Suprapubic skin (tissue), 4 donors: ENCODE results near the gene GRIN2A. TPM values are rescaled to one million over a fixed set of nuclear protein-coding genes. Genes with fewer than 3 reads are reported as not detected.

Source experiments
- DNase-seq, 2 donors: peaks; one replicate each; pipeline ENCODE4 v3.0.0-alpha.2; 2019; ENCODE audit warnings: low spot score in 2 of 2
- H3K27ac ChIP-seq: fragments of 200-600 bp; sonication (generic); one replicate; pipeline ENCODE4 v1.5.1; 2019
- H3K27me3 ChIP-seq: fragments of 200-600 bp; sonication (generic); one replicate; pipeline ENCODE4 v1.5.1; 2019
- H3K36me3 ChIP-seq: fragments of 200-600 bp; sonication (generic); one replicate; pipeline ENCODE4 v1.5.1; 2019
- H3K4me1 ChIP-seq: fragments of 200-600 bp; sonication (generic); one replicate; pipeline ENCODE4 v1.5.1; 2019
- H3K4me3 ChIP-seq: fragments of 200-600 bp; sonication (generic); one replicate; pipeline ENCODE4 v1.5.1; 2019; ENCODE audit warnings: mild to moderate bottlenecking
- H3K9me3 ChIP-seq: fragments of 200-600 bp; sonication (generic); one replicate; pipeline ENCODE4 v1.5.1; 2019
- CTCF ChIP-seq, 2 donors: fragments of 200-600 bp in 1 of 2; fragments of 450-650 bp in 1 of 2; sonication (generic) in 1 of 2; IDR thresholded peaks; one replicate each; pipeline ENCODE4 v1.5.1; 2016 to 2019; ENCODE audit warnings: antibody characterized with exemption in 2 of 2, mild to moderate bottlenecking in 1 of 2, moderate library complexity in 1 of 2
- EP300 ChIP-seq: sonication (generic); formaldehyde crosslinking; IDR thresholded peaks from one replicate; pipeline ENCODE4 v1.6.1; 2017; ENCODE audit warnings: antibody characterized with exemption
- POLR2A ChIP-seq, 2 donors: fragments of 450-650 bp; IDR thresholded peaks; one replicate each; pipeline ENCODE4 v1.6.1; 2017; ENCODE audit warnings: antibody characterized with exemption in 2 of 2, mild to moderate bottlenecking in 2 of 2, moderate library complexity in 2 of 2
- POLR2AphosphoS5 ChIP-seq, 3 donors: sonication (generic); formaldehyde crosslinking; IDR thresholded peaks; one replicate each; pipeline ENCODE4 v1.6.1; 2017; ENCODE audit warnings: antibody characterized with exemption in 3 of 3
- WGBS: methylation state at CpG from one replicate; pipeline ENCODE4 v1.1.5; 2018; 5-methylcytosine and 5-hydroxymethylcytosine counted together
- total RNA-seq, 4 donors: library from RNA; depleted of rRNA; stranded (reverse); fragments of >200 nt; gene quantifications; one replicate each; pipeline ENCODE4 v1.1.0, GENCODE V29; 2016

GRIN2A gene
- total RNA-seq, 4 donors from 2014 or later = 0.08 to 5.4 (median 1.3) TPM

GRCh38 chr16:10107081-10107480 lies 75.1 kb downstream of the GRIN2A start:
- no peak for DNase-seq
- H3K27me3 ChIP-seq = no peaks in the 10 kb centered on the region
- H3K9me3 ChIP-seq = no peaks in the 10 kb centered on the region
- H3K36me3 ChIP-seq = no peaks in the 10 kb centered on the region
- H3K27ac ChIP-seq = no peak overlapping the region
- no peak for TF ChIP-seq EP300
- no peak for TF ChIP-seq CTCF (IDR thresholded peaks at IDR 0.05)
- TF ChIP-seq POLR2A (IDR thresholded peaks at IDR 0.05) = no peak
- TF ChIP-seq POLR2AphosphoS5 (IDR thresholded peaks at IDR 0.05) = no peak
- no peaks in the 10 kb centered on the region for H3K4me1 ChIP-seq
- H3K4me3 ChIP-seq = no peak overlapping the region
- WGBS = 100% methylated on average over 1 of the region's 1 CpG

GRCh38 chr16:10103700-10104099 lies 78.5 kb downstream of the GRIN2A start:
- H3K9me3 ChIP-seq = no peaks in the 10 kb centered on the region
- no peak for DNase-seq
- H3K4me3 ChIP-seq = no peak overlapping the region
- no peak overlapping the region for H3K27ac ChIP-seq
- 96% methylated on average over 1 of the region's 1 CpG for WGBS
- H3K4me1 ChIP-seq = no peaks in the 10 kb centered on the region
- TF ChIP-seq EP300 (no peak), POLR2AphosphoS5 (IDR thresholded peaks at IDR 0.05) (no peak), POLR2A (IDR thresholded peaks at IDR 0.05) (no peak)
- H3K36me3 ChIP-seq = no peaks in the 10 kb centered on the region
- H3K27me3 ChIP-seq = no peaks in the 10 kb centered on the region

DNA sequence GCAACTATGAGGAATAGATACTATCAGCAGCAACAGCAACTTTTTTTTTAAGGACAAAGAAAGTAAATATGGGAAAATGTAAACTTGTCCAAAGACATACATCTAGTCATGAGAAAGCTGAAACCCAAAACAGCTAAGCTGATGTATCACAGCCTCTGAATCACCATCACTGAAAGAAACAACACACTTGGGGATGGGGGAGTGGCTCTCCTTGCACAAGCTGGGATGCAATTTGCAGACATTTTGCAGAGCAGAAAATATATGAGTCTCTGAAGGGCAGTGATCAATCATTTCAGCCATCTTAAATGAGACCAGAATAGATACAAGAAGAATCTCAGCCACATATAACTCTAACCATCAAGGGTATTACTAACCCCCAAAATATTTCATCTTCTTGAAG lies 79.1 kb downstream of the GRIN2A start:
- Histone ChIP-seq H3K36me3 (no peaks in the 10 kb centered on the region), H3K4me1 (no peaks in the 10 kb centered on the region), H3K27ac (no peak overlapping the region), H3K27me3 (no peaks in the 10 kb centered on the region), H3K4me3 (no peak overlapping the region), H3K9me3 (no peaks in the 10 kb centered on the region)
- TF ChIP-seq POLR2A (IDR thresholded peaks at IDR 0.05) (no peak), CTCF (IDR thresholded peaks at IDR 0.05) (no peak), POLR2AphosphoS5 (IDR thresholded peaks at IDR 0.05) (no peak), EP300 (no peak)
- no peak for DNase-seq

GRCh38 chr16:10100829-10101228 lies 81.4 kb downstream of the GRIN2A start:
- no peak overlapping the region for H3K27ac ChIP-seq
- H3K27me3 ChIP-seq = no peaks in the 10 kb centered on the region
- WGBS = 59% methylated on average over 4 of the region's 4 CpGs
- DNase-seq = no peak
- TF ChIP-seq CTCF (IDR thresholded peaks at IDR 0.05) (no peak), POLR2A (IDR thresholded peaks at IDR 0.05) (no peak), POLR2AphosphoS5 (IDR thresholded peaks at IDR 0.05) (no peak), EP300 (no peak)
- H3K9me3 ChIP-seq = no peaks in the 10 kb centered on the region
- no peaks in the 10 kb centered on the region for H3K36me3 ChIP-seq
- H3K4me1 ChIP-seq = no peaks in the 10 kb centered on the region
- H3K4me3 ChIP-seq = no peak overlapping the region

GRCh38 chr16:10098991-10099390 lies 83.2 kb downstream of the GRIN2A start:
- DNase-seq = no peak
- TF ChIP-seq EP300 (no peak), POLR2A (IDR thresholded peaks at IDR 0.05) (no peak), POLR2AphosphoS5 (IDR thresholded peaks at IDR 0.05) (no peak), CTCF (IDR thresholded peaks at IDR 0.05) (no peak)
- Histone ChIP-seq H3K9me3 (no peaks in the 10 kb centered on the region), H3K36me3 (no peaks in the 10 kb centered on the region), H3K27me3 (no peaks in the 10 kb centered on the region), H3K4me3 (no peak overlapping the region), H3K27ac (no peak overlapping the region), H3K4me1 (no peaks in the 10 kb centered on the region)

DNA sequence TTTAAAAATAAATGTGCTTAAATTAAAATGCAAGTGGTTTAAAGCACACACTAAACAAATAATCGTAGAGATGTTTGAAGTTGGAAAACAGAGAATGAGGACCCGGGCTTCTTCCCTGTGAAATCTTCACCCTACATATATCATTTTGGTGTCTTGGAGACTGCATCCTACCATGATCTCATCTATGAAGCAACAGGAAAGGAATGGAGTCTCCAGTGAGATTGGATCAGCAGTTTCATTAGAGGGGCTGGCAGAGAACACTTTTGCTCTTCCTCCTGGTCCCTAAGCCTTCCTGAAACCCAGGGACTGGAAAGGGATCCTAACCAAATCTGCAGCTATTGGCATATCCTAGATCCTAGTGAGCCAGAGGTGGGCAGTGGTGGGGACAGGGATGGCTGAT lies 85.0 kb downstream of the GRIN2A start:
- no peaks in the 10 kb centered on the region for H3K27me3 ChIP-seq
- H3K4me1 ChIP-seq = no peaks in the 10 kb centered on the region
- no peak overlapping the region for H3K4me3 ChIP-seq
- no peak for DNase-seq
- no peak overlapping the region for H3K27ac ChIP-seq
- TF ChIP-seq POLR2AphosphoS5 (IDR thresholded peaks at IDR 0.05) (no peak), CTCF (IDR thresholded peaks at IDR 0.05) (no peak), EP300 (no peak), POLR2A (IDR thresholded peaks at IDR 0.05) (no peak)
- H3K36me3 ChIP-seq = no peaks in the 10 kb centered on the region
- H3K9me3 ChIP-seq = no peaks in the 10 kb centered on the region
- WGBS = 69% methylated on average over 2 of the region's 2 CpGs
